ENCODE measurements around the gene ATP1A2. TPM values are rescaled to one million over a fixed set of nuclear protein-coding genes. Genes with fewer than 3 reads are reported as not detected.

ATP1A2 gene
- total RNA-seq, 2 experiments from 2014 or later, result not detected

GRCh38 chr1:160166166-160166868, 50.8 kb downstream of the ATP1A2 start:
- POLR2A ChIA-PET, result interaction anchor here (1.0 kb wide), 2 partner anchors 65 to 86 kb away, joined by 3 to 4 read pairs; no protein-coding TSS in a partner anchor
- peak; percentile 15 for DNase-seq

GRCh38 chr1:160167056-160167455, 51.5 kb downstream of the ATP1A2 start:
- intact Hi-C loops (cut with micrococcal nuclease), result loop anchor here (5.0 kb wide), 1 partner anchor 80 kb away; no protein-coding TSS in a partner anchor
- Mint-ChIP-seq H3K4me3 (no peak overlapping the region), H3K4me1 (ENCODE audit: low read depth) (peaks cover 33% of the 10 kb centered on the region), H3K27ac (no peak overlapping the region), H3K9me3 (no peaks in the 10 kb centered on the region), H3K27me3 (peaks cover 11% of the 10 kb centered on the region), H3K36me3 (ENCODE audit: low read depth) (no peaks in the 10 kb centered on the region)
- DNase-seq (no peak), ATAC-seq (no peak)
- ChIA-PET CTCF (interaction anchor here (0.9 to 1.5 kb wide), 3 partner anchors 15 to 85 kb away, joined by 3 to 7 read pairs (median 3); no protein-coding TSS in a partner anchor), POLR2A (interaction anchor here (1.0 kb wide), 2 partner anchors 66 to 85 kb away, joined by 3 to 4 read pairs; no protein-coding TSS in a partner anchor)
- TF ChIP-seq CTCF (IDR thresholded peaks at IDR 0.05), result no peak

More at GRCh38 chr1:160166166-160166868, 50.8 kb downstream of the ATP1A2 start:
- no peak for TF ChIP-seq CTCF (IDR thresholded peaks at IDR 0.05)
- CTCF ChIA-PET, result interaction anchor here (0.9 to 1.7 kb wide), 3 partner anchors 16 to 85 kb away, joined by 3 to 7 read pairs (median 5); no protein-coding TSS in a partner anchor
- ATAC-seq, result no peak
- intact Hi-C loops (cut with micrococcal nuclease), result loop anchor here (5.0 kb wide), 1 partner anchor 79 kb away; no protein-coding TSS in a partner anchor
- Mint-ChIP-seq H3K36me3 (ENCODE audit: low read depth) (no peaks in the 10 kb centered on the region), H3K4me1 (ENCODE audit: low read depth) (peaks cover 33% of the 10 kb centered on the region), H3K4me3 (no peak overlapping the region), H3K27ac (no peak overlapping the region), H3K9me3 (no peaks in the 10 kb centered on the region), H3K27me3 (peaks cover 11% of the 10 kb centered on the region)

GRCh38 chr1:160167580-160167979, 52.0 kb downstream of the ATP1A2 start:
- CTCF ChIA-PET, result interaction anchor here (0.9 to 1.5 kb wide), 3 partner anchors 14 to 84 kb away, joined by 3 to 7 read pairs (median 3); no protein-coding TSS in a partner anchor
- ATAC-seq, result peak; percentile 87
- Mint-ChIP-seq H3K27ac (no peak overlapping the region), H3K4me1 (ENCODE audit: low read depth) (peaks cover 33% of the 10 kb centered on the region), H3K36me3 (ENCODE audit: low read depth) (no peaks in the 10 kb centered on the region), H3K9me3 (no peaks in the 10 kb centered on the region), H3K27me3 (peaks cover 11% of the 10 kb centered on the region), H3K4me3 (no peak overlapping the region)
- POLR2A ChIA-PET, result interaction anchor here (1.0 kb wide), 1 partner anchor 66 kb away, joined by 3 read pairs; no protein-coding TSS in a partner anchor
- no peak for TF ChIP-seq CTCF (IDR thresholded peaks at IDR 0.05)
- DNase-seq, result peak; percentile 65
- intact Hi-C loops (cut with micrococcal nuclease), result loop anchor here (5.0 kb wide), 1 partner anchor 80 kb away; no protein-coding TSS in a partner anchor

- Mint-ChIP-seq H3K36me3 (ENCODE audit: low read depth) (no peaks in the 10 kb centered on the region), H3K4me3 (no peak overlapping the region), H3K4me1 (ENCODE audit: low read depth) (peaks cover 33% of the 10 kb centered on the region), H3K27ac (no peak overlapping the region), H3K27me3 (peaks cover 11% of the 10 kb centered on the region), H3K9me3 (no peaks in the 10 kb centered on the region)
- no peak for TF ChIP-seq CTCF (IDR thresholded peaks at IDR 0.05)
- DNase-seq (no peak), ATAC-seq (no peak)
- intact Hi-C loops (cut with micrococcal nuclease), result loop anchor here (5.0 kb wide), 1 partner anchor 81 kb away; no protein-coding TSS in a partner anchor
- CTCF ChIA-PET, result interaction anchor here (1.5 to 1.7 kb wide), 2 partner anchors 82 to 84 kb away, joined by 7 read pairs; no protein-coding TSS in a partner anchor
- POLR2A ChIA-PET, result no interaction called here
Observed at GRCh38 chr1:160168016-160168415, 52.5 kb downstream of the ATP1A2 start.

All from activated CD8-positive, alpha-beta T cell treated with anti-CD3 and anti-CD28 coated beads for 36 hours (primary cell).